Mesendoderm (in vitro differentiated cells): ENCODE data around the gene TRPM1.

ENCODE experiments used
- DNase-seq: peaks from one replicate; pipeline ENCODE4 v3.0.0; 2013
- H2AK5ac ChIP-seq: 2 replicates; pipeline ENCODE4 v1.6.1; 2013; ENCODE audit warnings: low read length, inconsistent platforms
- H2BK120ac ChIP-seq: 2 replicates; pipeline ENCODE4 v1.6.1; 2013; ENCODE audit warnings: low read depth, mild to moderate bottlenecking, low read length, moderate library complexity, mixed read lengths
- H2BK15ac ChIP-seq: replicated peaks from 2 replicates; pipeline ENCODE4 v1.6.1; 2013; ENCODE audit warnings: low read depth, mild to moderate bottlenecking, moderate library complexity
- H2BK5ac ChIP-seq: 2 replicates; pipeline ENCODE4 v1.6.1; 2013; ENCODE audit warnings: low read length, inconsistent platforms
- H3K18ac ChIP-seq: 2 replicates; pipeline ENCODE4 v1.6.1; 2013; ENCODE audit warnings: mild to moderate bottlenecking, low read length, mixed read lengths
- H3K23ac ChIP-seq: one replicate; pipeline ENCODE4 v1.6.1; 2013; ENCODE audit warnings: low read length
- H3K27ac ChIP-seq: 2 replicates; pipeline ENCODE4 v1.5.1; 2013; ENCODE audit warnings: low read depth, mild to moderate bottlenecking, inconsistent platforms, low read length, moderate library complexity
- H3K27me3 ChIP-seq: 2 replicates; pipeline ENCODE4 v1.6.1; 2013; ENCODE audit warnings: low read length, control low read depth, mild to moderate bottlenecking, inconsistent platforms; ENCODE audit not compliant: insufficient read depth, poor library complexity
- H3K36me3 ChIP-seq: 2 replicates; pipeline ENCODE4 v1.6.1; 2013; ENCODE audit warnings: low read length, inconsistent platforms; ENCODE audit not compliant: control insufficient read depth, insufficient read depth
- H3K4ac ChIP-seq: one replicate; pipeline ENCODE4 v1.6.1; 2013; ENCODE audit warnings: low read depth, mild to moderate bottlenecking, low read length, moderate library complexity
- H3K4me1 ChIP-seq: 2 replicates; pipeline ENCODE4 v1.6.1; 2013; ENCODE audit warnings: low read depth, low read length, inconsistent platforms; ENCODE audit not compliant: control insufficient read depth
- H3K4me2 ChIP-seq: 2 replicates; pipeline ENCODE4 v1.6.1; 2013; ENCODE audit warnings: low read length
- H3K4me3 ChIP-seq: 2 replicates; pipeline ENCODE4 v1.5.1; 2013; ENCODE audit warnings: mild to moderate bottlenecking, low read length
- H3K56ac ChIP-seq: one replicate; pipeline ENCODE4 v1.6.1; 2013; ENCODE audit warnings: low read length
- H3K79me1 ChIP-seq: 2 replicates; pipeline ENCODE4 v1.6.1; 2013; ENCODE audit warnings: low read length, inconsistent platforms
- H3K79me2 ChIP-seq: 2 replicates; pipeline ENCODE4 v1.6.1; 2013; ENCODE audit warnings: mild to moderate bottlenecking, low read length; ENCODE audit not compliant: control insufficient read depth, insufficient read depth
- H3K9ac ChIP-seq: 2 replicates; pipeline ENCODE4 v1.6.1; 2013; ENCODE audit warnings: low read length, inconsistent platforms
- H4K5ac ChIP-seq: one replicate; pipeline ENCODE4 v1.6.1; 2013; ENCODE audit warnings: low read length
- H4K8ac ChIP-seq: one replicate; pipeline ENCODE4 v1.6.1; 2013; ENCODE audit warnings: low read depth, mild to moderate bottlenecking, control low read depth, low read length, moderate library complexity
- whole genome bisulfite sequencing: extraction: QIAGEN DNeasy Blood & Tissue Kit; methylation state at CpG from one replicate; pipeline ENCODE4 v1.1.7; 2013; ENCODE audit warnings: low lambda C conversion rate, missing lambda C conversion rate; ENCODE audit not compliant: insufficient coverage; ENCODE audit errors: extremely low coverage; 5-methylcytosine and 5-hydroxymethylcytosine counted together

Gene TRPM1

GRCh38 chr15:31017311-31017710 lies 84.2 kb downstream of the TRPM1 start:
- DNase-seq, result no peak
- Histone ChIP-seq H3K4me3 (no peak overlapping the region), H4K5ac (no peak overlapping the region), H2BK5ac (no peak overlapping the region), H4K8ac (no peak overlapping the region), H3K9ac (no peak overlapping the region), H3K23ac (no peak overlapping the region), H3K36me3 (no peaks in the 10 kb centered on the region), H3K18ac (no peak overlapping the region), H3K79me2 (no peaks in the 10 kb centered on the region), H3K56ac (no peak overlapping the region), H2BK120ac (no peak overlapping the region), H3K27ac (no peak overlapping the region), H3K4me1 (no peaks in the 10 kb centered on the region), H3K4me2 (no peak overlapping the region), H3K4ac (no peak overlapping the region), H3K79me1 (no peaks in the 10 kb centered on the region), H2AK5ac (no peak overlapping the region), H3K27me3 (no peaks in the 10 kb centered on the region), H2BK15ac (no peak overlapping the region)
- no CpG with 5 or more reads among the region's 1 CpG for WGBS

- no peak overlapping the region for H3K4ac ChIP-seq
- H3K79me1 ChIP-seq, result no peaks in the 10 kb centered on the region
- H4K5ac ChIP-seq, result no peak overlapping the region
- no peaks in the 10 kb centered on the region for H3K79me2 ChIP-seq
- no peak overlapping the region for H3K23ac ChIP-seq
- H2BK120ac ChIP-seq, result no peak overlapping the region
- no peaks in the 10 kb centered on the region for H3K27me3 ChIP-seq
- H2BK5ac ChIP-seq, result no peak overlapping the region
- DNase-seq, result no peak
- no peak overlapping the region for H3K18ac ChIP-seq
- H3K4me3 ChIP-seq, result no peak overlapping the region
- no CpG with 5 or more reads among the region's 3 CpGs for WGBS
- H4K8ac ChIP-seq, result no peak overlapping the region
- no peak overlapping the region for H3K9ac ChIP-seq
- H3K27ac ChIP-seq, result no peak overlapping the region
- H3K4me2 ChIP-seq, result no peak overlapping the region
- no peak overlapping the region for H2BK15ac ChIP-seq
- H3K4me1 ChIP-seq, result no peaks in the 10 kb centered on the region
- no peaks in the 10 kb centered on the region for H3K36me3 ChIP-seq
- H2AK5ac ChIP-seq, result no peak overlapping the region
- no peak overlapping the region for H3K56ac ChIP-seq
These were observed 85.0 kb downstream of the TRPM1 start for GRCh38 chr15:31016446-31016915.

GRCh38 chr15:31014608-31014925 lies 87.0 kb downstream of the TRPM1 start:
- Histone ChIP-seq H3K27me3 (no peaks in the 10 kb centered on the region), H2AK5ac (no peak overlapping the region), H3K23ac (no peak overlapping the region), H3K56ac (no peak overlapping the region), H4K5ac (no peak overlapping the region), H2BK5ac (no peak overlapping the region), H3K79me1 (no peaks in the 10 kb centered on the region), H3K27ac (no peak overlapping the region), H2BK15ac (no peak overlapping the region), H2BK120ac (no peak overlapping the region), H3K9ac (no peak overlapping the region), H3K79me2 (no peaks in the 10 kb centered on the region), H3K4me1 (no peaks in the 10 kb centered on the region), H3K4me3 (no peak overlapping the region), H3K18ac (no peak overlapping the region), H3K36me3 (no peaks in the 10 kb centered on the region), H3K4ac (no peak overlapping the region), H4K8ac (no peak overlapping the region), H3K4me2 (no peak overlapping the region)
- WGBS, result no CpG with 5 or more reads among the region's 2 CpGs
- DNase-seq, result no peak

- no peak overlapping the region for H3K4me3 ChIP-seq
- H2BK5ac ChIP-seq, result no peak overlapping the region
- H3K4ac ChIP-seq, result no peak overlapping the region
- H2AK5ac ChIP-seq, result no peak overlapping the region
- no peaks in the 10 kb centered on the region for H3K79me1 ChIP-seq
- H3K4me2 ChIP-seq, result no peak overlapping the region
- H3K56ac ChIP-seq, result no peak overlapping the region
- no peak overlapping the region for H4K8ac ChIP-seq
- no peaks in the 10 kb centered on the region for H3K79me2 ChIP-seq
- H2BK120ac ChIP-seq, result no peak overlapping the region
- H2BK15ac ChIP-seq, result no peak overlapping the region
- no peak overlapping the region for H3K18ac ChIP-seq
- no peaks in the 10 kb centered on the region for H3K27me3 ChIP-seq
- no peak overlapping the region for H4K5ac ChIP-seq
- no peaks in the 10 kb centered on the region for H3K36me3 ChIP-seq
- no peaks in the 10 kb centered on the region for H3K4me1 ChIP-seq
- DNase-seq, result no peak
- H3K27ac ChIP-seq, result no peak overlapping the region
- no peak overlapping the region for H3K9ac ChIP-seq
- WGBS, result no CpG with 5 or more reads among the region's 2 CpGs
- H3K23ac ChIP-seq, result no peak overlapping the region
These were observed 87.5 kb downstream of the TRPM1 start for GRCh38 chr15:31013863-31014607.

GRCh38 chr15:31012455-31012854 lies 89.1 kb downstream of the TRPM1 start:
- no peak overlapping the region for H3K56ac ChIP-seq
- H3K23ac ChIP-seq, result no peak overlapping the region
- no peaks in the 10 kb centered on the region for H3K27me3 ChIP-seq
- H2BK5ac ChIP-seq, result no peak overlapping the region
- H4K5ac ChIP-seq, result no peak overlapping the region
- H3K4me1 ChIP-seq, result no peaks in the 10 kb centered on the region
- no peak overlapping the region for H3K9ac ChIP-seq
- H3K36me3 ChIP-seq, result no peaks in the 10 kb centered on the region
- no peak overlapping the region for H3K27ac ChIP-seq
- H3K4ac ChIP-seq, result no peak overlapping the region
- no peak overlapping the region for H2BK15ac ChIP-seq
- no peak overlapping the region for H4K8ac ChIP-seq
- no peak overlapping the region for H3K4me2 ChIP-seq
- no peak overlapping the region for H2AK5ac ChIP-seq
- H2BK120ac ChIP-seq, result no peak overlapping the region
- H3K79me1 ChIP-seq, result no peaks in the 10 kb centered on the region
- no peak overlapping the region for H3K18ac ChIP-seq
- H3K4me3 ChIP-seq, result no peak overlapping the region
- no CpG with 5 or more reads among the region's 2 CpGs for WGBS
- DNase-seq, result no peak
- no peaks in the 10 kb centered on the region for H3K79me2 ChIP-seq

- no peak overlapping the region for H2BK15ac ChIP-seq
- H2AK5ac ChIP-seq, result no peak overlapping the region
- no peak overlapping the region for H3K4ac ChIP-seq
- no peak overlapping the region for H4K5ac ChIP-seq
- H3K9ac ChIP-seq, result no peak overlapping the region
- H3K4me1 ChIP-seq, result no peaks in the 10 kb centered on the region
- no peaks in the 10 kb centered on the region for H3K27me3 ChIP-seq
- H3K79me2 ChIP-seq, result no peaks in the 10 kb centered on the region
- H3K27ac ChIP-seq, result no peak overlapping the region
- no peak overlapping the region for H3K56ac ChIP-seq
- no peak overlapping the region for H3K18ac ChIP-seq
- no peak overlapping the region for H3K4me2 ChIP-seq
- H4K8ac ChIP-seq, result no peak overlapping the region
- H2BK120ac ChIP-seq, result no peak overlapping the region
- H3K36me3 ChIP-seq, result no peaks in the 10 kb centered on the region
- no peak for DNase-seq
- no peak overlapping the region for H2BK5ac ChIP-seq
- no peaks in the 10 kb centered on the region for H3K79me1 ChIP-seq
- no peak overlapping the region for H3K23ac ChIP-seq
- WGBS, result no CpG with 5 or more reads among the region's 1 CpG
- H3K4me3 ChIP-seq, result no peak overlapping the region
These were observed 91.5 kb downstream of the TRPM1 start for GRCh38 chr15:31010036-31010435.
